ENCODE measurements around the gene CA11. TPM values are rescaled to one million over a fixed set of nuclear protein-coding genes. Genes with fewer than 3 reads are reported as not detected.

CA11 gene
- total RNA-seq, 1 experiment from 2014 or later = 2.1 TPM

DNA sequence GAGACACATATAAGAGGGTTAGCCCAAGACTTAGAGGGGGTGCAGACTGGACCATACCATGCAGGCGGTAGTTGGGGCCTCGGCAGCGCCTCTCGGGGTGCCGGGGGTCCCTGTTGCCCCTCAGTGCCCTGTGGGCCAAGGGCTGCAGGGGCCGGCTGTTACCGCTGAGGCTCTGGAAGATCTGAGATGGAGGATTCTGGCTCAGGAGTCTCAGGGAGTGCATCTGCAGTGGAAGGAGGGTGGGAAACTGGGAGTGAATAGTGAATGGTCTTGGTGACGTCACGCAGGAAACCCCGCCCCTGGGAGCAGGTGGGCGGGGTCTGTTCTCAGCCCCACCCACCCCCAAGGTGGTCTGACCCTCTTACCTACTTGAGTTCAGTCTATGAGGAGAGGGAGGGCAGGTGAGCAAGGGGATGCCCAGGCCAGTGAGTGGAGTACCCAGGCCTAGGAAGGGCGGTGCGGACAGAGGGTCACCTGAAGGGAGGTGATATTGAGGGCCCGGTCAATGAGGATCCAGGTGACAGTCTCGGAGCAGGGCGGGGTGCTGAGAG, 7.1 kb downstream of the CA11 start:
- intact Hi-C loops (cut with micrococcal nuclease; ENCODE audit: unreplicated experiment) = loop anchor here (5.0 kb wide), 1 partner anchor 328 kb away; the partner anchor contains the start of gene FTL
- peaks cover 51% of the 10 kb centered on the region for H3K36me3 Mint-ChIP-seq (ENCODE audit: insufficient read depth, unreplicated experiment)
- H3K4me3 Mint-ChIP-seq (ENCODE audit: low read depth, unreplicated experiment) = peak overlapping the region; percentile 70
- CTCF ChIA-PET = interaction anchor here (0.6 kb wide), 2 partner anchors 100 to 137 kb away, joined by 3 to 4 read pairs; no protein-coding TSS in a partner anchor
- H3K4me1 Mint-ChIP-seq (ENCODE audit: low read depth, unreplicated experiment) = peaks cover 35% of the 10 kb centered on the region
- H3K27ac Mint-ChIP-seq (ENCODE audit: unreplicated experiment) = peak overlapping the region; percentile 80
- TF ChIP-seq, protein P1, sequence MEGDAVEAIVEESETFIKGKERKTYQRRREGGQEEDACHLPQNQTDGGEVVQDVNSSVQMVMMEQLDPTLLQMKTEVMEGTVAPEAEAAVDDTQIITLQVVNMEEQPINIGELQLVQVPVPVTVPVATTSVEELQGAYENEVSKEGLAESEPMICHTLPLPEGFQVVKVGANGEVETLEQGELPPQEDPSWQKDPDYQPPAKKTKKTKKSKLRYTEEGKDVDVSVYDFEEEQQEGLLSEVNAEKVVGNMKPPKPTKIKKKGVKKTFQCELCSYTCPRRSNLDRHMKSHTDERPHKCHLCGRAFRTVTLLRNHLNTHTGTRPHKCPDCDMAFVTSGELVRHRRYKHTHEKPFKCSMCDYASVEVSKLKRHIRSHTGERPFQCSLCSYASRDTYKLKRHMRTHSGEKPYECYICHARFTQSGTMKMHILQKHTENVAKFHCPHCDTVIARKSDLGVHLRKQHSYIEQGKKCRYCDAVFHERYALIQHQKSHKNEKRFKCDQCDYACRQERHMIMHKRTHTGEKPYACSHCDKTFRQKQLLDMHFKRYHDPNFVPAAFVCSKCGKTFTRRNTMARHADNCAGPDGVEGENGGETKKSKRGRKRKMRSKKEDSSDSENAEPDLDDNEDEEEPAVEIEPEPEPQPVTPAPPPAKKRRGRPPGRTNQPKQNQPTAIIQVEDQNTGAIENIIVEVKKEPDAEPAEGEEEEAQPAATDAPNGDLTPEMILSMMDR (IDR thresholded peaks at IDR 0.05; ENCODE audit: unreplicated experiment) = no peak
- DNase-seq = no peak
- BruUV-seq (replicated peaks) = no TSS peak
- H3K27me3 Mint-ChIP-seq (ENCODE audit: unreplicated experiment) = peaks cover 58% of the 10 kb centered on the region
- peaks cover 3% of the 10 kb centered on the region for H3K9me3 Mint-ChIP-seq (ENCODE audit: low read depth, unreplicated experiment)

DNA sequence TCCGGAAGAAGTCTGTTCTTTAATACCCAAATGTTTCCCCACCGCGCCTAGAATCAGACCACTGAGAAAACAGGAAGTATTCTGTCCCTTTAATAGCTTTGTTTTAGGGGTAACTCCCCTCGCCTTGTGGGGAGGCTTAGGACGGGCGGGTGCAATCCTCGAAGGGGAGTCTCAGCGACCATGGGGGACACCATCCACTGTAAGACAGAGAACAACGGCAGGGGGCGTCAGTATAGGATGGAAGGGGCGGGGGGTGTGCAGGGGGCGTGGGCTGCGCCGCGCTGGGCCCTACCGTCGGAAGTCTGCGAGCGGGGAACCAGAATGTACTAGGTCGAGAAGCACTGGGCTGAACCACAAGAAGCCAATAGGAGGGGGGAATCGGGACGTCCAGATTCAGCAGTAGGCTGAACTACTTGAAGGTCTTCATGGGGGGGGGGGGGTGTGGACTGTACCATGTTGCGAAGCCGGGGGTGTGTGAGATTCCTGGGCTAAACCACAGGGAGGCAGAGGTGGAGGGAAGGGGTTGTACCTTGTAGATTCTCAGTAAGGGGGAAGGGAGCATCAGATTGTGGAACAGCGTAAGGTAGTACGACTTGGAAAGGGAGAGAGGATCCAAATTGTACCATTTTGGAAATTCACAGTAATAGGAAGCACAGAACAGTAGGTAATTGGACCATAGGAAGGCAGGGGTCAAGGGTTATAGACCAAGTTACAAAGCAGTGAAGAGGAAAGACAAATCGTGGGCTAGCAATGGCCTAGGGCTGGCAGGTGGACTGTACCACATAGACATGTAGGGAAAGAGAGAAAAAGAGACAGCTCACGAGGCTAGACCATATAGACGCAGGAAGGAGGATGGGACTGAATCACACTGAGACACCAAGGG, 7.8 kb downstream of the CA11 start:
- TF ChIP-seq, protein P1 (IDR thresholded peaks at IDR 0.05; ENCODE audit: unreplicated experiment) = no peak
- peak; percentile 64 for DNase-seq
- CTCF ChIA-PET = interaction anchor here (0.6 to 1.0 kb wide), 2 partner anchors 8 to 12 kb away, joined by 3 to 4 read pairs; partner anchors contain the start of gene CA11
- Mint-ChIP-seq H3K27ac (ENCODE audit: unreplicated experiment) (peak overlapping the region; percentile 80), H3K4me3 (ENCODE audit: low read depth, unreplicated experiment) (peak overlapping the region; percentile 70), H3K36me3 (ENCODE audit: insufficient read depth, unreplicated experiment) (peaks cover 51% of the 10 kb centered on the region), H3K4me1 (ENCODE audit: low read depth, unreplicated experiment) (peaks cover 35% of the 10 kb centered on the region), H3K27me3 (ENCODE audit: unreplicated experiment) (peaks cover 53% of the 10 kb centered on the region), H3K9me3 (ENCODE audit: low read depth, unreplicated experiment) (peaks cover 3% of the 10 kb centered on the region)
- intact Hi-C loops (cut with micrococcal nuclease; ENCODE audit: unreplicated experiment) = loop anchor here (5.0 kb wide), 1 partner anchor 329 kb away; the partner anchor contains the start of gene FTL
- BruUV-seq (replicated peaks) = no TSS peak

DNA sequence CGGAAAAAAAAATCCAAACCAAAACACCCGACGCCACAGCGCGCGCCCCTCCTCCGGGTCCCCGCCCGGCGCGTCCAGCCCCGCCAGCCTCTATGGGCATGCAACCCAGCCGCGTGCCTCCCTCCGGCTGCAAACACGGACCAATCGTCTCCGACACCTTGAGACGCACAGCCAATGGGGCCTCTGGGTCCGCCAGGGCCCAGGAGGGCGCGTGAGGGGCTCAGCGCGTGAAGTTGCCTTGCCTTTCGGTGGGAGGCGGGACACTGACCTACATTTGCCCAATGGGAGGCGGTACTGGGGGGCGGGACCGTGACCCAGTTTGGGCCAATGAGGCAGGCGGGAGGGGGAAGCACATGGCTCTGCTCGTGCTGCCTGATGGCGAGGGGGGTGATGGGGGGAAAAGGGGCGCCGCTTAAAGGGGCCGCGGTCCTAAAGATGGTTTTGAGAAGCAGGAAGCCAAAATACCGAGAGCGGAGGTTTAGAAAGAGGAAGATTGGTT, 8.5 kb downstream of the CA11 start:
- CTCF ChIA-PET = interaction anchor here (0.6 to 1.0 kb wide), 3 partner anchors 9 to 175 kb away, joined by 3 to 4 read pairs (median 3); partner anchors contain the start of gene CA11
- intact Hi-C loops (cut with micrococcal nuclease; ENCODE audit: unreplicated experiment) = loop anchor here (5.0 kb wide), 1 partner anchor 330 kb away; the partner anchor contains the start of gene FTL
- Mint-ChIP-seq H3K4me3 (ENCODE audit: low read depth, unreplicated experiment) (peak overlapping the region; percentile 70), H3K4me1 (ENCODE audit: low read depth, unreplicated experiment) (peaks cover 35% of the 10 kb centered on the region), H3K27ac (ENCODE audit: unreplicated experiment) (peak overlapping the region; percentile 80), H3K36me3 (ENCODE audit: insufficient read depth, unreplicated experiment) (peaks cover 51% of the 10 kb centered on the region), H3K27me3 (ENCODE audit: unreplicated experiment) (peaks cover 46% of the 10 kb centered on the region), H3K9me3 (ENCODE audit: low read depth, unreplicated experiment) (peaks cover 3% of the 10 kb centered on the region)
- TF ChIP-seq, protein P1 (IDR thresholded peaks at IDR 0.05; ENCODE audit: unreplicated experiment) = no peak
- no TSS peak for BruUV-seq (replicated peaks)
- peak; percentile 99 for DNase-seq

DNA sequence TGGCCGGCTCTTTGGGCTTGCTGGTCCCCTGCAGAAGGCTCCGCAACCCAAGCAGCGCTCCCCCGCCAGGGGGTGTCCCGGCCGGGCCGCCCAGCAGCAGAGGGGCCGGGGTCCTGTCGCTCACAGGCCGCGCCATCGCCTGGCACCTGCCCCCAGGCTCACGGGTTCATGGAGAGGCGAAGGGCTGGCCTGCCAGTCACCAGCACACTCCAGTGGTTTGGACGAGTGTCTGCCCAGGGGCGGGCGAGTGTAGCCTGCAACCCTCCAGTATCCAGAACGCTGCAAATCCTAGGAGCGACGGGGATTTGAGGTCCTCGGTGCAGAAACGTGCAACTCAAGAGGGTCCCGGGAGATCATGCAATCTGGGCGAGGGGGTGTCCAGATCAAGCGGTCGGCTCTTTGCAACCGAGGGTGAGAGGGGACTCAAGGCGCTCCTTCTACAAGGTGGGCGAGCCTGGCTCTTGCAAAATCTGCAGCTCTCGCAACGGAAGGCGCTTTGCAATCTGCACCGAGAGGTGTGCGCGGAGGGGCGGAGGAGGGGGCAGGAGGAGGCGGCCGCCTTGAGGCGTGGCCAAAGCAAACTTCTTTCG, 9.0 kb downstream of the CA11 start, which contains the start of gene DBP:
Gene DBP, minus strand, starts transcription at position 521 of the 590 bp plus-strand sequence. Its CDS starts 385 bp downstream, at position 136.
- Mint-ChIP-seq H3K36me3 (ENCODE audit: insufficient read depth, unreplicated experiment) (peaks cover 51% of the 10 kb centered on the region), H3K9me3 (ENCODE audit: low read depth, unreplicated experiment) (peaks cover 3% of the 10 kb centered on the region), H3K4me1 (ENCODE audit: low read depth, unreplicated experiment) (peaks cover 35% of the 10 kb centered on the region), H3K4me3 (ENCODE audit: low read depth, unreplicated experiment) (peak within 1 kb of the TSS; percentile 70), H3K27ac (ENCODE audit: unreplicated experiment) (peak within 1 kb of the TSS; percentile 80), H3K27me3 (ENCODE audit: unreplicated experiment) (peaks cover 41% of the 10 kb centered on the region)
- CTCF ChIA-PET = interaction anchor here (0.6 to 0.7 kb wide), 2 partner anchors 18 to 175 kb away, joined by 3 read pairs; partner anchors contain the start of gene RPL18
- intact Hi-C loops (cut with micrococcal nuclease; ENCODE audit: unreplicated experiment) = loop anchor here (5.0 kb wide), 1 partner anchor 330 kb away; the partner anchor contains the start of gene FTL
- BruUV-seq (replicated peaks) = no TSS peak
- TF ChIP-seq, protein P1 (IDR thresholded peaks at IDR 0.05; ENCODE audit: unreplicated experiment) = no peak
- DNase-seq = peak; percentile 54

Measured in Calu3 (cell line).